WTC11 (cell line): ENCODE measurements around the gene SMYD3. TPM values are rescaled to one million over a fixed set of nuclear protein-coding genes. Genes with fewer than 3 reads are reported as not detected.

Experiments used
- ATAC-seq: fragments of 200-7000 bp; cut with Tn5 transposase; 2 replicates; pipeline ENCODE4 v1.10.0; 2021; ENCODE audit warnings: mild to moderate bottlenecking, moderate library complexity
- CTCF ChIA-PET: fragments of 300-600 bp; sonication (Branson Sonifier 250); formaldehyde crosslinking; loops from one replicate; lab custom pipeline; 2021; ENCODE audit warnings: antibody characterized with exemption; lab: Charles Lee
- POLR2A ChIA-PET: fragments of 350-600 bp; sonication (Branson Sonifier 250); formaldehyde crosslinking; loops from one replicate; lab custom pipeline; 2021; ENCODE audit warnings: antibody characterized with exemption; lab: Charles Lee
- DNase-seq: peaks from one replicate; pipeline ENCODE4 v3.0.0; 2021; ENCODE audit warnings: low spot score
- H3K27ac Mint-ChIP-seq: 2 replicates; pipeline ENCODE4 v1.8.0; 2021; ENCODE audit warnings: mixed read lengths
- H3K27me3 Mint-ChIP-seq: 2 replicates; pipeline ENCODE4 v1.8.0; 2021; ENCODE audit warnings: low read depth, mild to moderate bottlenecking, moderate library complexity, mixed read lengths
- H3K36me3 Mint-ChIP-seq: 2 replicates; pipeline ENCODE4 v1.8.0; 2021; ENCODE audit warnings: mixed read lengths
- H3K4me1 Mint-ChIP-seq: 2 replicates; pipeline ENCODE4 v1.8.0; 2022; ENCODE audit warnings: mixed read lengths
- H3K4me3 Mint-ChIP-seq: 2 replicates; pipeline ENCODE4 v1.8.0; 2021; ENCODE audit warnings: mild to moderate bottlenecking, moderate library complexity, mixed read lengths
- H3K9me3 Mint-ChIP-seq: 2 replicates; pipeline ENCODE4 v1.8.0; 2021; ENCODE audit warnings: mixed read lengths
- ARID4B ChIP-seq: sonication (generic); formaldehyde crosslinking; IDR thresholded peaks from 2 replicates; pipeline ENCODE4 v1.8.0; 2023; ENCODE audit warnings: missing genetic modification reagents, mild to moderate bottlenecking, borderline replicate concordance
- ATF1 ChIP-seq: sonication (generic); formaldehyde crosslinking; IDR thresholded peaks from 2 replicates; pipeline ENCODE4 v1.8.1; 2023; ENCODE audit warnings: mild to moderate bottlenecking, moderate library complexity, missing genetic modification reagents
- ATF6 ChIP-seq: sonication (generic); formaldehyde crosslinking; IDR thresholded peaks from 2 replicates; pipeline ENCODE4 v1.8.1; 2023; ENCODE audit warnings: mild to moderate bottlenecking, missing genetic modification reagents
- CREB1 ChIP-seq: sonication (generic); formaldehyde crosslinking; IDR thresholded peaks from 2 replicates; pipeline ENCODE4 v1.8.0; 2023; ENCODE audit warnings: mild to moderate bottlenecking, missing genetic modification reagents
- E2F1 ChIP-seq: sonication (generic); formaldehyde crosslinking; IDR thresholded peaks from 2 replicates; pipeline ENCODE4 v1.8.0; 2022; ENCODE audit warnings: mild to moderate bottlenecking, missing genetic modification reagents
- ESRRA ChIP-seq: sonication (generic); formaldehyde crosslinking; IDR thresholded peaks from 2 replicates; pipeline ENCODE4 v1.8.1; 2022; ENCODE audit warnings: mild to moderate bottlenecking, missing genetic modification reagents, borderline replicate concordance
- FOXK1 ChIP-seq: sonication (generic); formaldehyde crosslinking; IDR thresholded peaks from 2 replicates; pipeline ENCODE4 v1.8.0; 2022; ENCODE audit warnings: mild to moderate bottlenecking, moderate library complexity, missing genetic modification reagents
- IRF1 ChIP-seq: sonication (generic); formaldehyde crosslinking; IDR thresholded peaks from 2 replicates; pipeline ENCODE4 v1.8.0; 2023; ENCODE audit warnings: missing genetic modification reagents
- KAT7 ChIP-seq: sonication (generic); formaldehyde crosslinking; IDR thresholded peaks from 2 replicates; pipeline ENCODE4 v1.8.1; 2023; ENCODE audit warnings: missing genetic modification reagents, mild to moderate bottlenecking, borderline replicate concordance
- NFYB ChIP-seq: sonication (generic); formaldehyde crosslinking; conservative IDR thresholded peaks from 2 replicates; pipeline ENCODE4 v1.8.0; 2022; ENCODE audit warnings: low read depth, missing genetic modification reagents
- PRDM15 ChIP-seq: sonication (generic); formaldehyde crosslinking; IDR thresholded peaks from 2 replicates; pipeline ENCODE4 v1.8.0; 2022; ENCODE audit warnings: missing genetic modification reagents
- RORB ChIP-seq: fragments of 250-450 bp; sonication (Bioruptor Pico); IDR thresholded peaks from 2 replicates; pipeline ENCODE4 v1.9.0; 2021; ENCODE audit warnings: mild to moderate bottlenecking
- SMAD3 ChIP-seq: sonication (generic); formaldehyde crosslinking; IDR thresholded peaks from 2 replicates; pipeline ENCODE4 v1.8.0; 2022; ENCODE audit warnings: missing genetic modification reagents, mild to moderate bottlenecking, borderline replicate concordance
- SOX15 ChIP-seq: fragments of 250-450 bp; sonication (Bioruptor Pico); IDR thresholded peaks from 2 replicates; pipeline ENCODE4 v1.9.0; 2021; ENCODE audit warnings: mild to moderate bottlenecking
- SP1 ChIP-seq: sonication (generic); formaldehyde crosslinking; conservative IDR thresholded peaks from 2 replicates; pipeline ENCODE4 v1.8.1; 2022; ENCODE audit warnings: missing genetic modification reagents
- ZBTB43 ChIP-seq: sonication (generic); formaldehyde crosslinking; IDR thresholded peaks from 2 replicates; pipeline ENCODE4 v1.8.1; 2023; ENCODE audit warnings: mild to moderate bottlenecking, missing genetic modification reagents
- ZNF138 ChIP-seq: sonication (generic); formaldehyde crosslinking; conservative IDR thresholded peaks from 2 replicates; pipeline ENCODE4 v1.8.1; 2022; ENCODE audit warnings: mild to moderate bottlenecking, moderate library complexity, missing genetic modification reagents
- ZNF423 ChIP-seq: fragments of 250-450 bp; sonication (Bioruptor Pico); IDR thresholded peaks from 2 replicates; pipeline ENCODE4 v2.1.2; 2022; ENCODE audit warnings: mild to moderate bottlenecking, moderate library complexity
- ZSCAN18 ChIP-seq: fragments of 250-450 bp; sonication (Bioruptor Pico); IDR thresholded peaks from 2 replicates; pipeline ENCODE4 v2.1.2; 2022; ENCODE audit warnings: mild to moderate bottlenecking, moderate library complexity
- total RNA-seq: library from RNA; stranded (reverse); gene quantifications from 3 replicates; pipeline ENCODE4 v1.2.3, GENCODE V29; 2021

The SMYD3 gene
- total RNA-seq, 1 experiment from 2014 or later: 21.4 TPM

GRCh38 chr1:246382589-246383238 is 124.4 kb downstream of the SMYD3 start:
- no peaks in the 10 kb centered on the region; the same call in 1 of the 2 replicates for H3K9me3 Mint-ChIP-seq
- H3K36me3 Mint-ChIP-seq: no peaks in the 10 kb centered on the region
- H3K4me1 Mint-ChIP-seq: peaks cover 8% of the 10 kb centered on the region
- POLR2A ChIA-PET: interaction anchor here (0.6 kb wide), 1 partner anchor 98 kb away, joined by 4 read pairs; no protein-coding TSS in a partner anchor
- ATAC-seq: no peak
- H3K27ac Mint-ChIP-seq: peak overlapping the region; percentile 15; the same call in 1 of the 2 replicates
- H3K4me3 Mint-ChIP-seq: no peak overlapping the region
- no peaks in the 10 kb centered on the region for H3K27me3 Mint-ChIP-seq
- TF ChIP-seq KAT7 (no peak), ZNF423 (CRISPR knock-in tag) (no peak)
- CTCF ChIA-PET: no interaction called here
- no peak for DNase-seq

GRCh38 chr1:246381452-246381851 is 125.6 kb downstream of the SMYD3 start:
- no peak overlapping the region for H3K27ac Mint-ChIP-seq
- no peak overlapping the region for H3K4me3 Mint-ChIP-seq
- ATAC-seq (no peak), DNase-seq (no peak)
- no peaks in the 10 kb centered on the region for H3K36me3 Mint-ChIP-seq
- no peaks in the 10 kb centered on the region; the same call in 1 of the 2 replicates for H3K9me3 Mint-ChIP-seq
- peaks cover 8% of the 10 kb centered on the region for H3K4me1 Mint-ChIP-seq
- no peaks in the 10 kb centered on the region for H3K27me3 Mint-ChIP-seq
- ChIA-PET CTCF (no interaction called here), POLR2A (no interaction called here)
- TF ChIP-seq RORB (CRISPR knock-in tag) (no peak), CREB1 (CRISPR knock-in tag) (no peak), SOX15 (CRISPR knock-in tag) (no peak), ESRRA (CRISPR knock-in tag) (no peak), SMAD3 (no peak), FOXK1 (CRISPR knock-in tag) (no peak), NFYB (CRISPR knock-in tag) (no peak), ZBTB43 (CRISPR knock-in tag) (no peak), PRDM15 (no peak), ARID4B (no peak), ZNF138 (CRISPR knock-in tag) (no peak), E2F1 (no peak), ATF6 (CRISPR knock-in tag) (no peak), ATF1 (CRISPR knock-in tag) (no peak), IRF1 (CRISPR knock-in tag) (no peak), ZSCAN18 (CRISPR knock-in tag) (no peak), SP1 (no peak)
